Raji (cell line): ENCODE results near the gene AMFR.

Source experiments
- POLR2A ChIP-seq: IDR thresholded peaks from 2 replicates; pipeline ENCODE4 v1.6.1; 2011; ENCODE audit warnings: low read depth, low read length, control low read depth; ENCODE audit not compliant: insufficient read depth

The AMFR gene

GRCh38 chr16:56347670-56348069 lies 77.7 kb downstream of the AMFR start:
- no peak for TF ChIP-seq POLR2A

GRCh38 chr16:56347166-56347565 lies 78.2 kb downstream of the AMFR start:
- TF ChIP-seq POLR2A = no peak

DNA sequence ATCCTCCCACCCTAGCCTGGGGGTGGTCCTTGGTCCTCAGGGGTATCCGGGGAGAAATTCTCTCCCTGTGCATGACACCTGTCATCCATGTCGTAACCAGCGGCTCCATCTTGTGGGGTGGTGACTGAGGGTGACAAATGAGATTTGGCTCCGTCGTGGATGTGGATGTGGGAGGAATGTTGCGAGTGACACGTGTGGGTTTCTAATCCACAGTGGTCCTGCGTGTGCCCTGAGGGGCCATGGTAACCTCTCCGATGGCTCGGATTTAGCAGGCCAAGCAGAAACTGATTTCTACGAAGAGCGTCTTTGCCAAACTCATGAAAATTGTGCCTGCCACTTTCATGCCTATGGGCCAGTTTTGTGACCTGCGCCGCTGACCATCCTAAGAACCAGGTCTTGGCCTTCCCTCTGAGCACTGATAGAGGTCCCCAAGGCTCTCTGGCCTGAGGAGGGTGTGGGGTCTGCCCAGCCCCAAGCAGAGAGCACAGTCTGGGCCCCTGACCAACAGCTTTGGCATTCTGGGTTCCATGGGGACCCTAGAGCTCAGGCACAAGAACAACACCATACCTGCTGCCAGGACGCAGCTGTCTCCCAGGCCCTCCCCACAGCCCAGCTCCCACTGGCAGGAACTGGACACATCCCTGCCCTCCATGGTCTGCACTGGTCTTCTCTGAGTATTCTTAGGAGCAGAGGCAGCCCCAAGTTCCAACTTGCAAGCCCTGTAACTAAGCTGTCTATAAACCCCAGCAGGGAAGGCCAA lies 79.0 kb downstream of the AMFR start:
- TF ChIP-seq POLR2A = no peak

- TF ChIP-seq POLR2A = no peak
Measured at GRCh38 chr16:56345406-56346050, 79.8 kb downstream of the AMFR start.

GRCh38 chr16:56344518-56345405 lies 80.6 kb downstream of the AMFR start:
- TF ChIP-seq POLR2A = no peak

GRCh38 chr16:56343661-56344517 lies 81.5 kb downstream of the AMFR start:
- TF ChIP-seq POLR2A = no peak

- TF ChIP-seq POLR2A = no peak
Measured at GRCh38 chr16:56341656-56342399, 83.5 kb downstream of the AMFR start.

DNA sequence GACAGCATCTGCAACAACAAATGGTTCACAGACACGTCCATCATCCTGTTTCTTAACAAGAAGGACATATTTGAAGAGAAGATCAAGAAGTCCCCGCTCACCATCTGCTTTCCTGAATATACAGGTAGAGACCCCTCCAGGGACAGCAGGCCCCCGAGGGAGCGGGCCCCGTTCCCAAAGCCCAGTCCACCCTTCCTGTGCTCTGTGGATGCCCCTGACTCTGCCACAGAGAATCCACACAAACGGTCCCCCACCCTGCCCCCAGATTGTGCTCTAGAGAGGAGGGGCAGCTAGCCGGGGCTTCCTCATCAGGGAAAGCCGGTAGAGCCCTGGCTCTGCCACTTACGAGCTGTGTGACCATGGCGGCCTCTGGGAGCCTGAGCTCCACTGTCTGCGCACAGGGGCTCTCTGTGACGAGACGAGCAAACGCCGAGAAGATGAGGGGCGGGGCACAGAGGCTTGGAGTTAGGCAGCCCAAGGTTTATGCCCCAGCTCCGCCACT lies 84.4 kb downstream of the AMFR start:
- TF ChIP-seq POLR2A = no peak

DNA sequence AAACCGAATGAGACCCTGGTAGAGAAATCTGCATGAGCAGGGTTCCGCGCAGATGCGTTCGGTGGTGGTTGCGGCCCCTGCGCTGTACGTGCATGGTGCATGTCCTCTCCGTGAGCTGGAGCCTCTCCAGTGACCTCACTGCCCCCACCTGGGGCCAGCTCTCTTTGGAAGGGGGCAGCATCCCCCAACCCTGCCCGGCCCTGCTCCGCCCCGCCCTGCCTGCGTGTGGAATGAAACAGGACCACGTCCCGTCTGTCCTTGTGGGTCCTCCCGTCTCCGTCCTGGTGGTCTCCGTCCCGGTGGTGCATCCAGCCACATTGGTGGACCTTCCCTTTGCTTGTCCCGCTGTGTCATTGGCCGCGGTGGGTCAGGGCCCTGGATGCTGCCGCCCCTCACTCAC lies 84.9 kb downstream of the AMFR start:
- TF ChIP-seq POLR2A = no peak

DNA sequence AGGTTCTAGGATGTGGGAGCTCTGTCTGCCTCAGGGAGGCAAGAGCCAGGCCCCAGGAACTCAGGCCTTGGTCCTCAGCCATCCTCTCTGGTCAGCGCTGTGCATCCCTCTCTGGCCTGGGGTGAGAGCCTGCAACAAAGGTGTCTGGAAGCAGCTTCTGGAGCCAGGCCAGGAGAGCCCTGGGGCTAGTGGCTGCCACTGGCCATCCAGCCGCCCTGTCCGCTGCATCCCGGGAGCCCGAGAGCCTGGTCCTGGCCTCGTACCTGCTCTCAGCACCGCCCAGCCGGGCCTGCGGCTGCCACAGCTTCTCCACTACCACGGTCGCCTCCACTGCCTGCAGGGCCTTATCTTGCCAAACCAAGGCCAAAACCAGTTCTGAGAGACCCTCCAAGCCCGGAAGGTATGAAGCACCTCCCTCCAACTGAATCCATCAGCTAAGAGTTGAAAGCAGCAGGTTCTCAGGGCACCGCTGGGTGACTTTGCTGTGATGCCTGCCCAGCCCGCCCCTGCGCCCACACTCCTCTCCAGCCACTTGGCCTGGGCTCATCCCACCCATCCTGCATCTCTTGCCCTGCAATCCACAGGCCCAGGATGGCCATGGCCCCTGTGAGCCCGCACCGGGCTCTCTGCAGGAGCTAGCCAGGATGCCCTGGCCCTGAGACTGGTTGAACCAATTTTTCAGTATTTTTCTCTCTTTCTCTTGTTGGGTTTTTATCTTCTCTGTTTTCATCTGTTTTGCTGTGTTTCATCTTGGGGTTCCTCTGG lies 85.7 kb downstream of the AMFR start:
- TF ChIP-seq POLR2A = no peak

GRCh38 chr16:56338566-56339318 lies 86.6 kb downstream of the AMFR start:
- no peak for TF ChIP-seq POLR2A

GRCh38 chr16:56337858-56338325 lies 87.5 kb downstream of the AMFR start:
- no peak for TF ChIP-seq POLR2A
